GM10266 (cell line): ENCODE measurements around the gene IQGAP3.

Experiments
- DNase-seq: peaks from one replicate; pipeline ENCODE4 v3.0.0; 2012; ENCODE audit errors: extremely low spot score
- CTCF ChIP-seq: IDR thresholded peaks from 2 replicates; pipeline ENCODE4 v1.5.1; 2012; ENCODE audit warnings: mild to moderate bottlenecking, low read depth; ENCODE audit not compliant: control insufficient read depth, insufficient read depth; ENCODE audit errors: missing control alignments

IQGAP3 gene

GRCh38 chr1:156491151-156491949 is 81.0 kb downstream of the IQGAP3 start:
- TF ChIP-seq CTCF = no peak
- no peak for DNase-seq

- DNase-seq = no peak
- no peak for TF ChIP-seq CTCF
Observed at GRCh38 chr1:156490401-156491032, 81.8 kb downstream of the IQGAP3 start.

- TF ChIP-seq CTCF = no peak
- DNase-seq = no peak
Observed at GRCh38 chr1:156489935-156490293, 82.5 kb downstream of the IQGAP3 start.

GRCh38 chr1:156489166-156489934 is 83.0 kb downstream of the IQGAP3 start:
- DNase-seq = peak; percentile 47
- TF ChIP-seq CTCF = peak; percentile 21

GRCh38 chr1:156488566-156489165 is 83.7 kb downstream of the IQGAP3 start:
- TF ChIP-seq CTCF = no peak
- peak; percentile 74 for DNase-seq

- DNase-seq = peak; percentile 64
- TF ChIP-seq CTCF = no peak
Observed at GRCh38 chr1:156487862-156488261, 84.5 kb downstream of the IQGAP3 start.
